Body of pancreas (tissue), 4 donors: ENCODE measurements around the gene PLOD1. TPM values are rescaled to one million over a fixed set of nuclear protein-coding genes. Genes with fewer than 3 reads are reported as not detected.

Source experiments
- ATAC-seq: fragments of 150-250 bp; one replicate; pipeline ENCODE4 v1.9.1; 2016
- DNase-seq, 4 donors: peaks; one replicate each; pipeline ENCODE4 v3.0.0-alpha.2; 2019
- H3K27ac ChIP-seq, 4 donors: fragments of 200-600 bp; sonication (generic); 1 replicate in 3 of 4; 2 replicates in 1 of 4; pipeline versions ENCODE4 v1.5.1 to v1.6.1; 2016 to 2019; ENCODE audit warnings: mild to moderate bottlenecking in 1 of 4, mixed read lengths in 1 of 4, moderate library complexity in 1 of 4
- H3K27me3 ChIP-seq, 2 donors: fragments of 200-600 bp; sonication (generic); one replicate each; pipeline ENCODE4 v1.6.0; 2016; ENCODE audit warnings: mild to moderate bottlenecking in 1 of 2
- H3K36me3 ChIP-seq, 2 donors: fragments of 200-600 bp; sonication (generic); replicated peaks in 1 of 2; 2 replicates each; pipeline ENCODE4 v1.5.1; 2016; ENCODE audit warnings: low read depth in 2 of 2; ENCODE audit not compliant: insufficient read depth in 1 of 2
- H3K4me1 ChIP-seq: fragments of 200-600 bp; sonication (generic); one replicate; pipeline ENCODE4 v1.6.0; 2016
- H3K4me3 ChIP-seq, 2 donors: fragments of 200-600 bp; sonication (generic); 1 replicate in 1 of 2; 2 replicates in 1 of 2; pipeline ENCODE4 v1.5.1; 2016 to 2019
- H3K9me3 ChIP-seq, 3 donors: fragments of 200-600 bp; sonication (generic); 1 replicate in 2 of 3; 2 replicates in 1 of 3; pipeline ENCODE4 v1.5.1; 2016
- CTCF ChIP-seq, 7 experiments: fragments of 450-650 bp in 4 of 7; fragments of 200-600 bp in 3 of 7; sonication (generic) in 3 of 7; IDR thresholded peaks; one replicate each; pipeline ENCODE4 v1.5.1; 2016 to 2019; ENCODE audit warnings: antibody characterized with exemption in 7 of 7
- POLR2A ChIP-seq, 3 donors: fragments of 450-650 bp; IDR thresholded peaks; one replicate each; pipeline ENCODE4 v1.6.1; 2016; ENCODE audit warnings: antibody characterized with exemption in 3 of 3, mild to moderate bottlenecking in 2 of 3
- WGBS, 2 donors: methylation state at CpG; one replicate each; pipeline ENCODE4 v1.1.5; 2017; 5-methylcytosine and 5-hydroxymethylcytosine counted together
- intact Hi-C: fragments of 100-400 bp; cut with DNase I; formaldehyde crosslinking; loops from one replicate; pipeline ENCODE4 v1.15.1; 2023
- total RNA-seq, 2 donors: library from RNA; depleted of rRNA; stranded (reverse); fragments of >200 nt; gene quantifications; one replicate each; pipeline ENCODE4 v1.1.0, GENCODE V29; 2016

PLOD1 gene
- total RNA-seq, 2 donors from 2014 or later, result 30.9 to 39.6 TPM

DNA sequence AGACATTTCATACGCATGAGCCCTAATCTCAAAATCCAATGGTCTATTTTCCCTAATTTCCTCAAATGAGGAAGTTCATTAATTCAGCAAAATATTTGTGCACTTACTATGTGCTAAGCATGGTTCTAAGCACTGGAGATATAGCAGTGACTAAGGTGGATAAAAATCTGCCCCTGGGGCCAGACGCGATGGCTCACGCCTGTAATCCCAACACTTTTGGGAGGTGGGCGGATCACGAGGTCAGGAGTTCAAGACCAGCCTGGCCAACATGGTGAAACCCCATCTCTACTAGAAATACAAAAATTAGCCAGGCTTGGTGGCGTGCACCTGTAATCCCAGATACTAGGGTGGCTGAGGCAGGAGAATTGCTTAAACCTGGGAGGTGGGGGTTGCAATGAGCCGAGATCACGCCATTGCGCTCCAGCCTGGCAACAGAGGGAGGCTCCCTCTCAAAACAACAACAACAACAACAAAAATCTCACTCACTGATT lies 80.5 kb downstream of the PLOD1 start:
- no peaks in the 10 kb centered on the region for H3K9me3 ChIP-seq
- peaks cover 0 to 20% of the 10 kb centered on the region in 2 donors for H3K36me3 ChIP-seq
- intact Hi-C loops, result no loop called here
- no peak overlapping the region for H3K27ac ChIP-seq
- no peak for DNase-seq
- H3K4me1 ChIP-seq, result peaks cover 3% of the 10 kb centered on the region
- H3K27me3 ChIP-seq, result no peaks in the 10 kb centered on the region
- TF ChIP-seq CTCF (IDR thresholded peaks at IDR 0.05) (no peak), POLR2A (IDR thresholded peaks at IDR 0.05) (no peak)
- 82 to 92% methylated on average over 5 to 10 of the region's 10 CpGs for WGBS, 2 donors
- no peak overlapping the region for H3K4me3 ChIP-seq
- ATAC-seq, result no peak

- Histone ChIP-seq H3K4me3 (no peak overlapping the region), H3K36me3 (peaks cover 0 to 15% of the 10 kb centered on the region in 2 donors), H3K9me3 (no peaks in the 10 kb centered on the region), H3K27me3 (no peaks in the 10 kb centered on the region), H3K4me1 (peaks cover 8% of the 10 kb centered on the region), H3K27ac (no peak overlapping the region)
- intact Hi-C loops, result no loop called here
- ATAC-seq (no peak), DNase-seq (no peak)
- WGBS, 2 donors, result 83 to 86% methylated on average over 9 of the region's 9 CpGs
- TF ChIP-seq POLR2A (IDR thresholded peaks at IDR 0.05) (no peak), CTCF (IDR thresholded peaks at IDR 0.05) (no peak)
Observed at GRCh38 chr1:12015499-12015898, 81.0 kb downstream of the PLOD1 start.

DNA sequence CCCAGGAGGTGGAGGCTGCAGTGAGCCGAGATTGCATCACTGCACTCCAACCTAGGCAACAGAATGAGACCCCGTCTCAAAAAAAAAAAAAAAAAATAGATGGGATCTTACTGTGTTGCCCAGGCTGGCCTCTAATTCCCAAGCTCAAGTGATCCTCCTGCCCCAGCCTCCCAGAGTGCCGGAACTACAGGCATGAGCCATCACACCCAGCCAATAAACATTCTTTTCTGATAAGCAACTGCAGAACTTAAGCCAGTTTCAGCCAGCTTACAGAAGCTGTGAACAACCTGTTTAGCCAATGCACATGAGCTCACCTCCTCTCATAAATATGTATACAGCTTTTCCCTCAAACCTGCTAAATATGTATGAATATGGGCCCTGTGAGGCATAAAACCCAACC lies 81.7 kb downstream of the PLOD1 start:
- no peak for DNase-seq
- no peak for TF ChIP-seq CTCF (IDR thresholded peaks at IDR 0.05)
- no peak for TF ChIP-seq POLR2A (IDR thresholded peaks at IDR 0.05)
- intact Hi-C loops, result no loop called here
- Histone ChIP-seq H3K9me3 (no peaks in the 10 kb centered on the region), H3K4me1 (peaks cover 13% of the 10 kb centered on the region), H3K4me3 (no peak overlapping the region), H3K27ac (no peak overlapping the region), H3K27me3 (no peaks in the 10 kb centered on the region), H3K36me3 (peaks cover 0 to 10% of the 10 kb centered on the region in 2 donors)
- WGBS, 2 donors, result 74 to 93% methylated on average over 3 of the region's 3 CpGs
- no peak for ATAC-seq

- peak overlapping the region; percentile 74 to 93 for H3K4me3 ChIP-seq
- H3K27me3 ChIP-seq, result no peaks in the 10 kb centered on the region
- peaks cover 0 to 2% of the 10 kb centered on the region in 2 donors for H3K36me3 ChIP-seq
- peak overlapping the region in 3 of 4 donors; percentile 68 to 86 (median 84) for H3K27ac ChIP-seq
- peaks cover 13% of the 10 kb centered on the region for H3K4me1 ChIP-seq
- H3K9me3 ChIP-seq, result no peaks in the 10 kb centered on the region
- intact Hi-C loops, result no loop called here
- DNase-seq, result no peak
- 8 to 40% methylated on average over 3 to 12 of the region's 12 CpGs for WGBS, 2 donors
- TF ChIP-seq POLR2A (IDR thresholded peaks at IDR 0.05) (no peak), CTCF (IDR thresholded peaks at IDR 0.05) (no peak)
- ATAC-seq, result no peak
Observed at GRCh38 chr1:12019858-12020509, 85.5 kb downstream of the PLOD1 start.

DNA sequence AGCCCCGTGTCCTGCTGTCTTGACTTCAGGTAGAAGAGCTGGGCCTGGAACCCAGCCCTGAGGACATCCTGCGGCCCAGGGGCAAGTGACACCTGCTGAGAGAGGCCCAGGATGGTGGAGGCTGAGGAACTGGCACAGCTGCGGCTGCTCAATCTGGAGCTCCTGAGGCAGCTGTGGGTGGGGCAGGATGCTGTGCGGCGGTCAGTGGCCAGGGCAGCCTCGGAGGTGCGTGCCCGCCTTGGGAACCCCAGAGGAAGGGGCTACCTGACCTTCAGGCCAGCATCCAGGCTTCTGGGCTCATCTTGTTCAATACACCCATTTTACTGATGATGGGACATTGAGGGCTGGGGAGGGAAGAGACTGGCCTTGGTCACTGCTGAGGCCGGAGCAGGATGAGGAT lies 87.1 kb downstream of the PLOD1 start:
- 82 to 85% methylated on average over 7 to 9 of the region's 9 CpGs for WGBS, 2 donors
- Histone ChIP-seq H3K27me3 (no peaks in the 10 kb centered on the region), H3K27ac (no peak overlapping the region), H3K9me3 (no peaks in the 10 kb centered on the region), H3K4me1 (peaks cover 13% of the 10 kb centered on the region), H3K36me3 (peaks cover 0 to 4% of the 10 kb centered on the region in 2 donors), H3K4me3 (no peak overlapping the region)
- DNase-seq (no peak), ATAC-seq (no peak)
- intact Hi-C loops, result no loop called here
- TF ChIP-seq POLR2A (IDR thresholded peaks at IDR 0.05) (no peak), CTCF (IDR thresholded peaks at IDR 0.05) (no peak)
